Daoy (cell line): ENCODE measurements around the gene TUBB. TPM values are rescaled to one million over a fixed set of nuclear protein-coding genes. Genes with fewer than 3 reads are reported as not detected.
"Not testable (repeated sequence)": the region's sequence is repeated elsewhere in the genome, so short reads cannot be mapped to it uniquely, and the experiment has no call there.

Experiments
- DNase-seq: peaks from one replicate; pipeline ENCODE4 v3.0.0-alpha.2; 2015; ENCODE audit warnings: low read depth
- total RNA-seq: library from RNA; depleted of rRNA; stranded (reverse); fragments of >200 nt; shearing (Covaris generic); gene quantifications from 2 replicates; pipeline ENCODE4 v1.2.3, GENCODE V29; 2014

The TUBB gene
- total RNA-seq, 1 experiment from 2014 or later, result 1,355 TPM

GRCh38 chr6:30738532-30738931 is 18.4 kb downstream of the TUBB start:
- no peak for DNase-seq

GRCh38 chr6:30740540-30740870 is 20.4 kb downstream of the TUBB start:
- no peak for DNase-seq

GRCh38 chr6:30741063-30741779 is 21.1 kb downstream of the TUBB start:
- peak; percentile 65 for DNase-seq

GRCh38 chr6:30741789-30742315 is 21.7 kb downstream of the TUBB start:
- DNase-seq, result no peak

GRCh38 chr6:30742316-30743098 is 22.4 kb downstream of the TUBB start, which contains the start of gene FLOT1:
FLOT1 (minus strand) TSS chr6:30742687; CDS start chr6:30742189, 498 bp downstream.
- DNase-seq, result peak; percentile 100

- DNase-seq, result no peak
These were observed 23.2 kb downstream of the TUBB start for GRCh38 chr6:30743099-30744053.

GRCh38 chr6:30744054-30744805 is 24.1 kb downstream of the TUBB start, which contains the start of gene IER3:
IER3 (minus strand) TSS chr6:30744547; CDS start chr6:30744518, 29 bp downstream.
- peak; percentile 95 for DNase-seq

GRCh38 chr6:30747300-30747687 is 27.1 kb downstream of the TUBB start:
- no peak for DNase-seq

GRCh38 chr6:30747902-30748769 is 28.0 kb downstream of the TUBB start:
- peak; percentile 69 for DNase-seq

- DNase-seq, result peak; percentile 94
These were observed 28.8 kb downstream of the TUBB start for GRCh38 chr6:30748851-30749540.

- peak; percentile 76 for DNase-seq
These were observed 29.6 kb downstream of the TUBB start for GRCh38 chr6:30749554-30750378.

GRCh38 chr6:30750379-30750668 is 30.2 kb downstream of the TUBB start:
- DNase-seq, result no peak

GRCh38 chr6:30752157-30752927 is 32.2 kb downstream of the TUBB start:
- peak; percentile 100 for DNase-seq

- no peak for DNase-seq
These were observed 34.5 kb downstream of the TUBB start for GRCh38 chr6:30754631-30755030.

- DNase-seq, result not testable (repeated sequence)
These were observed 36.4 kb downstream of the TUBB start for GRCh38 chr6:30756405-30757003.

GRCh38 chr6:30757261-30757904 is 37.2 kb downstream of the TUBB start:
- no peak for DNase-seq
